NOMO-1 treated with dmso at 0.1 percent for 144 hours (cell line): ENCODE measurements around the gene FBXW11.
"Not testable (repeated sequence)": the region's sequence is repeated elsewhere in the genome, so short reads cannot be mapped to it uniquely, and the experiment has no call there.

Source experiments
- DNase-seq: peaks from one replicate; lab custom pipeline; 2025; ENCODE audit not compliant: unreplicated experiment; lab: John Stamatoyannopoulos, UW

The FBXW11 gene

GRCh38 chr5:171986772-171987171, 19.7 kb downstream of the FBXW11 start:
- DNase-seq, result no peak

- no peak for DNase-seq
Observed at GRCh38 chr5:171984748-171985419, 21.6 kb downstream of the FBXW11 start.

GRCh38 chr5:171981847-171982246, 24.6 kb downstream of the FBXW11 start:
- no peak for DNase-seq

GRCh38 chr5:171980792-171981191, 25.6 kb downstream of the FBXW11 start:
- DNase-seq, result no peak

GRCh38 chr5:171979606-171980005, 26.8 kb downstream of the FBXW11 start:
- no peak for DNase-seq

- no peak for DNase-seq
Observed at GRCh38 chr5:171978519-171978918, 27.9 kb downstream of the FBXW11 start.

- DNase-seq, result no peak
Observed at GRCh38 chr5:171978016-171978415, 28.4 kb downstream of the FBXW11 start.

- not testable (repeated sequence) for DNase-seq
Observed at GRCh38 chr5:171977244-171977950, 29.0 kb downstream of the FBXW11 start.

GRCh38 chr5:171975877-171976667, 30.4 kb downstream of the FBXW11 start:
- no peak for DNase-seq

- DNase-seq, result no peak
Observed at GRCh38 chr5:171975262-171975876, 31.1 kb downstream of the FBXW11 start.

- no peak for DNase-seq
Observed at GRCh38 chr5:171970826-171971225, 35.6 kb downstream of the FBXW11 start.

GRCh38 chr5:171969288-171969880, 37.1 kb downstream of the FBXW11 start:
- no peak for DNase-seq

GRCh38 chr5:171968531-171968930, 37.9 kb downstream of the FBXW11 start:
- no peak for DNase-seq

- no peak for DNase-seq
Observed at GRCh38 chr5:171966964-171967363, 39.5 kb downstream of the FBXW11 start.

- no peak for DNase-seq
Observed at GRCh38 chr5:171966270-171966669, 40.2 kb downstream of the FBXW11 start.

- DNase-seq, result peak; percentile 26
Observed at GRCh38 chr5:171965745-171966144, 40.7 kb downstream of the FBXW11 start.

GRCh38 chr5:171963416-171963815, 43.0 kb downstream of the FBXW11 start:
- no peak for DNase-seq

GRCh38 chr5:171961117-171961516, 45.3 kb downstream of the FBXW11 start:
- peak; percentile 14 for DNase-seq

- no peak for DNase-seq
Observed at GRCh38 chr5:171957591-171958251, 48.7 kb downstream of the FBXW11 start.

- DNase-seq, result no peak
Observed at GRCh38 chr5:171956887-171957495, 49.4 kb downstream of the FBXW11 start.
